Muscle layer of duodenum (tissue), 2 donors: ENCODE results near the gene MYL5.
"Not testable (repeated sequence)": the region's sequence is repeated elsewhere in the genome, so short reads cannot be mapped to it uniquely, and the experiment has no call there.

ENCODE experiments used
- H3K27ac ChIP-seq: one replicate; pipeline ENCODE4 v1.7.0; 2013; ENCODE audit warnings: mild to moderate bottlenecking, low read length
- H3K27me3 ChIP-seq: one replicate; pipeline ENCODE4 v1.7.0; 2013; ENCODE audit warnings: low read depth, mild to moderate bottlenecking, control low read depth, low read length
- H3K36me3 ChIP-seq, 2 donors: one replicate each; pipeline ENCODE4 v1.7.0; 2013; ENCODE audit warnings: low read length in 2 of 2, control low read depth in 1 of 2, mild to moderate bottlenecking in 1 of 2; ENCODE audit not compliant: insufficient read depth in 2 of 2, control insufficient read depth in 1 of 2
- H3K4me1 ChIP-seq, 2 donors: one replicate each; pipeline ENCODE4 v1.7.0; 2013; ENCODE audit warnings: low read length in 2 of 2, mild to moderate bottlenecking in 2 of 2, control low read depth in 1 of 2, moderate library complexity in 1 of 2; ENCODE audit not compliant: insufficient read depth in 2 of 2, control insufficient read depth in 1 of 2
- H3K4me3 ChIP-seq, 2 donors: one replicate each; pipeline ENCODE4 v1.7.0; 2013; ENCODE audit warnings: low read length in 2 of 2, low read depth in 1 of 2, mild to moderate bottlenecking in 1 of 2
- H3K9me3 ChIP-seq, 2 donors: one replicate each; pipeline ENCODE4 v1.7.0; 2013; ENCODE audit warnings: low read length in 2 of 2, control low read depth in 1 of 2, mild to moderate bottlenecking in 1 of 2; ENCODE audit not compliant: control insufficient read depth in 1 of 2
- donor health status: healthy.

MYL5 gene

DNA sequence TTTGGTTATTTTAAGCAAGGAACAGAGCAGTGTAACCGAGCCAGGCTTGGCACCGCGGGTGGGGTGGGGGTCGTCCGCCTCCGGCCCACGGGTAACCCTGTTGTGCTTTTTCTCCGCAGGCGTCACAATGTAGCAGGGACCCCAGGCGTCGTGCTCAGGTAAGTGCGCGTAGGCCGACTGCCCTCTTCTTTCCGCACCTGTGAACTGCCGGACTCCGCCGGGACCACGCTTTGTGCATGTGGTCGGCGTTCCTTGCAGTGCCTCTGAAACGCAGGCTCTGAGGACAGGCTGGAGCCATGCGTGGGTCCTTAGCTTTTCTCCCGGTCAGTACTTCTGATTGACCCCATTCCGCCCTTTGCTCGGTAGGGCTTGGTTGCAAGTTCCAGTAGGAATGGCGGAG lies 56.2 kb downstream of the MYL5 start:
- Histone ChIP-seq H3K9me3 (no peaks in the 10 kb centered on the region), H3K36me3 (peaks cover 21 to 43% of the 10 kb centered on the region in 2 donors), H3K27me3 (no peaks in the 10 kb centered on the region), H3K4me1 (peaks cover 0 to 2% of the 10 kb centered on the region in 2 donors), H3K27ac (no peak overlapping the region), H3K4me3 (no peak overlapping the region)

DNA sequence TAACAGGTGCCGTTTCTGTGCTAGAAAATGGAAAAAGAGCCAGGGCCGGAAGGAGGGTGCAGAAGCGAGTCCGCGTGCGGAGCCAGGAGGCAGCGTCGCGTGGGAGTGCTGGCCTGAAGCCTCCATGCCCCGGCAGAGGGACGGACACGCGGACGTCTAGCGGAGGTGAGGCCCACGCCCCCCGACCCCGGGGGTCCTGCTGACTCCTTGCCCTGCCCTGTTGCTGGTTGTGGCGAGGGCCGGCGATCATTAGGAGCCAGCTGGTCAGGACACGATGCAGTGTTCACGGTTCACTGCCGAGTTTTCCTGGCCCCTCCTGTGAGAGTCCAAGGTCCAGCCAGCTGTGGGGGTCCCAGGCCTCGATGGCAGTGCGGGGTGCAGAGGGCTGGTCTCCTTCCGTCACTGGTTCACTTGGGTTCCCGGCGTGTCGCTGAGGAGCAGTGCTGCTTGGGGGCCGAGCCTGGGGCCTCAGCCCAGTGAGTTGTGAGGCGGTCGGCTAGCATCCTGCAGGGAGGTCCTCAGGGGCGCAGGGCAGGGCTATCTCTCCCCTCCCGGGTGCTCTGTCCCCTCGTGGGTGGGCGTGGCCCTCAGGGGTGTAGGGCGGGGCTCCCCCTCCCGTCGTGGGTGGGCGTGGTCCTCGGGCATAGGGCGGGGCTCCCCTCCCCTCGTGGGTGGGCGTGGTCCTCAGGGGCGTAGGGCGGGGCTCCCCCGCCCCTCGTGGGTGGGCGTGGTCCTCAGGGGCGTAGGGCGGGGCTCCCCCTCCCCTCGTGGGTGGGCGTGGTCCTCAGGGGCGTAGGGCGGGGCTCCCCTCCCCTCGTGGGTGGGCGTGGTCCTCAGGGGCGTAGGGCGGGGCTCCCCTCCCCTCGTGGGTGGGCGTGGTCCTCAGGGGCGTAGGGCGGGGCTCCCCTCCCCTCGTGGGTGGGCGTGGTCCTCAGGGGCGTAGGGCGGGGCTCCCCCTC lies 56.9 kb downstream of the MYL5 start:
- H3K36me3 ChIP-seq, result peaks cover 21 to 46% of the 10 kb centered on the region in 2 donors
- not testable (repeated sequence) for H3K4me1 ChIP-seq, H3K9me3 ChIP-seq, H3K27me3 ChIP-seq, H3K4me3 ChIP-seq, H3K27ac ChIP-seq
